ENCODE results near the gene GYS1.

DNA sequence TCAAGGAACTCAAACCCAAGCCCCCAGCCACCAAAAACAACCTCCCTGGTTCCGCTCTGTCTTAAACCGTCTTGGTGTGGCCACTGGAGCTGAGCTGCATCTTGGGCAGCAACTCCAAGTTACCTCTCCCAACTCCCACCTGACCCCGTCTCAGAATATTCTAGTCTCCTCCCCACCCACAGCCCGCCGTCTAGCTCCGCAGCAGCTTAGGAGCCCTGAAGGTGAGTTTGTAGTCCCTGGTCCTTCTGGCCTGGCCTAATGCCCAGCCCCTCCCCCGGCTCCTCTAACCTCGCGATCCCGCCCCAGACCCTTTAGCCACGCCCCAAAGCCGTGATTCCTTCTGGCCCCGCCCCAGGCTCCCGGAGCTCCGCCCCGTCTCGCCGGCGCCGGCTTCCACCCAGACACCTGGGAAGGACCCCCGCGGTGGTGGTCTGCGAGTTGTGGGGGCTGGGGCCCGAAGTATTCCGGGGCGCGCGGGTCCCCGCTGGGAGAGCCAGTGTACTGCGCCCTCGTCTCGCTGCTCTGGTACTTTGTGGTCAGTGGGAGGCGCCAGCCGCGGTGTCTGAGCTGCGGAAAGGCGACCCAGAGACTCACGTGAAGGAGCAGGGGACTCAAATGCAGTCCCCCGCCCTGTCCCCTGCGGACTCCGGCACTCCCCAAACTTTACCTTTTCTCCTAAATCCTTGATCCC, 26.3 kb upstream of the GYS1 start:
- no peak for TF ChIP-seq POLR2A (IDR thresholded peaks at IDR 0.05)
- peak in 1 of 5 experiments; percentile 12 for TF ChIP-seq CTCF (IDR thresholded peaks at IDR 0.05)
- no peak for TF ChIP-seq POLR2AphosphoS5 (IDR thresholded peaks at IDR 0.05)
- TF ChIP-seq EP300 (IDR thresholded peaks at IDR 0.05; ENCODE audit: low read depth) = no peak
